Upper lobe of left lung (tissue), 6 donors: Measurements from ENCODE around the gene RPS10. TPM values are rescaled to one million over a fixed set of nuclear protein-coding genes. Genes with fewer than 3 reads are reported as not detected.
"Not testable (repeated sequence)": the region's sequence is repeated elsewhere in the genome, so short reads cannot be mapped to it uniquely, and the experiment has no call there.

Source experiments
- ATAC-seq, 2 donors: fragments of 200-7000 bp; cut with Tn5 transposase; one replicate each; pipeline ENCODE4 v1.9.1; 2022; ENCODE audit warnings: mild to moderate bottlenecking in 2 of 2, moderate library complexity in 2 of 2; ENCODE audit not compliant: low FRiP score in 2 of 2
- DNase-seq, 2 donors: peaks; one replicate each; pipeline ENCODE4 v3.0.0-alpha.2; 2019 to 2020
- H3K27ac ChIP-seq, 4 donors: fragments of 200-600 bp; sonication (generic); one replicate each; pipeline ENCODE4 v1.5.1; 2016 to 2019
- H3K27me3 ChIP-seq, 4 donors: fragments of 200-600 bp; sonication (generic); one replicate each; pipeline ENCODE4 v1.5.1; 2017 to 2019
- H3K36me3 ChIP-seq, 4 donors: fragments of 200-600 bp; sonication (generic); one replicate each; pipeline ENCODE4 v1.5.1; 2016 to 2019
- H3K4me1 ChIP-seq, 4 donors: fragments of 200-600 bp; sonication (generic); one replicate each; pipeline ENCODE4 v1.5.1; 2018 to 2019
- H3K4me3 ChIP-seq, 4 donors: fragments of 200-600 bp; sonication (generic); one replicate each; pipeline ENCODE4 v1.5.1; 2017 to 2019; ENCODE audit warnings: mild to moderate bottlenecking in 2 of 4, moderate library complexity in 1 of 4
- H3K9me3 ChIP-seq, 4 donors: fragments of 200-600 bp; sonication (generic); one replicate each; pipeline ENCODE4 v1.5.1; 2018 to 2019
- CTCF ChIP-seq, 6 experiments: fragments of 450-650 bp in 4 of 6; fragments of 200-600 bp in 2 of 6; sonication (generic) in 2 of 6; IDR thresholded peaks; one replicate each; pipeline ENCODE4 v1.5.1; 2016 to 2019; ENCODE audit warnings: antibody characterized with exemption in 6 of 6
- EP300 ChIP-seq, 4 donors: sonication (generic); formaldehyde crosslinking; IDR thresholded peaks; one replicate each; pipeline ENCODE4 v1.5.1; 2017; ENCODE audit warnings: antibody characterized with exemption in 4 of 4, control low read depth in 2 of 4
- POLR2A ChIP-seq, 4 donors: fragments of 450-650 bp; IDR thresholded peaks; one replicate each; pipeline ENCODE4 v1.5.1; 2016 to 2017; ENCODE audit warnings: antibody characterized with exemption in 4 of 4, mild to moderate bottlenecking in 2 of 4
- POLR2AphosphoS5 ChIP-seq, 2 donors: sonication (generic); formaldehyde crosslinking; IDR thresholded peaks; one replicate each; pipeline ENCODE4 v1.5.1; 2017; ENCODE audit warnings: antibody characterized with exemption in 2 of 2
- WGBS, 2 donors: methylation state at CpG; one replicate each; pipeline ENCODE4 v1.1.5; 2017 to 2018; 5-methylcytosine and 5-hydroxymethylcytosine counted together
- total RNA-seq, 6 donors: library from RNA; depleted of rRNA in 4 of 6; stranded (reverse); fragments of >200 nt in 4 of 6; gene quantifications; one replicate each; pipeline versions ENCODE4 v1.1.0 to v1.2.1, GENCODE V29; 2016 to 2021
- donor health status: DM: no; HTN: no; CAD: no; lungs with moderate emphysema.
- donor health status: DM: no; HTN: yes; CAD: no; lungs with severe emphysema.

RPS10 gene
- total RNA-seq, 6 donors from 2014 or later = 383 to 1,975 (median 1,074) TPM

- 76 to 81% methylated on average over 7 of the region's 7 CpGs for WGBS, 2 donors
- no peak for ATAC-seq
- H3K27ac ChIP-seq = no peak overlapping the region
- peaks cover 6 to 10% (median 8%) of the 10 kb centered on the region in 4 donors for H3K4me1 ChIP-seq
- H3K4me3 ChIP-seq = no peak overlapping the region
- TF ChIP-seq EP300 (IDR thresholded peaks at IDR 0.05) = no peak
- no peak for TF ChIP-seq CTCF (IDR thresholded peaks at IDR 0.05)
- no peak for TF ChIP-seq POLR2AphosphoS5 (IDR thresholded peaks at IDR 0.05)
- no peak for TF ChIP-seq POLR2A (IDR thresholded peaks at IDR 0.05)
- DNase-seq = no peak
- peaks cover 18 to 62% (median 55%) of the 10 kb centered on the region in 4 donors for H3K36me3 ChIP-seq
- no peaks in the 10 kb centered on the region for H3K9me3 ChIP-seq
- H3K27me3 ChIP-seq = no peaks in the 10 kb centered on the region
These were observed 8.9 kb downstream of the RPS10 start for GRCh38 chr6:34416877-34417371.

GRCh38 chr6:34414999-34415858 lies 10.6 kb downstream of the RPS10 start:
- Histone ChIP-seq H3K9me3 (no peaks in the 10 kb centered on the region), H3K27me3 (no peaks in the 10 kb centered on the region), H3K36me3 (peaks cover 13 to 45% (median 38%) of the 10 kb centered on the region in 4 donors), H3K27ac (peak overlapping the region; percentile 33 to 68 (median 62)), H3K4me1 (peaks cover 6 to 10% (median 8%) of the 10 kb centered on the region in 4 donors), H3K4me3 (no peak overlapping the region)
- ATAC-seq = peak; percentile 88 to 93
- DNase-seq = peak in 1 of 2 donors; percentile 69
- TF ChIP-seq POLR2AphosphoS5 (IDR thresholded peaks at IDR 0.05) (no peak), CTCF (IDR thresholded peaks at IDR 0.05) (peak; percentile 57 to 84 (median 74)), EP300 (IDR thresholded peaks at IDR 0.05) (no peak), POLR2A (IDR thresholded peaks at IDR 0.05) (no peak)
- WGBS, 2 donors = 46 to 51% methylated on average over 11 of the region's 11 CpGs

GRCh38 chr6:34412643-34413214 lies 13.1 kb downstream of the RPS10 start:
- Histone ChIP-seq H3K36me3 (peaks cover 7 to 20% (median 13%) of the 10 kb centered on the region in 4 donors), H3K9me3 (no peaks in the 10 kb centered on the region), H3K4me1 (peaks cover 6 to 10% (median 8%) of the 10 kb centered on the region in 4 donors), H3K27ac (no peak overlapping the region), H3K27me3 (no peaks in the 10 kb centered on the region), H3K4me3 (no peak overlapping the region)
- no peak for ATAC-seq
- TF ChIP-seq POLR2AphosphoS5 (IDR thresholded peaks at IDR 0.05) = no peak
- TF ChIP-seq POLR2A (IDR thresholded peaks at IDR 0.05) = no peak
- no peak for TF ChIP-seq EP300 (IDR thresholded peaks at IDR 0.05)
- TF ChIP-seq CTCF (IDR thresholded peaks at IDR 0.05) = no peak
- 94 to 95% methylated on average over 5 of the region's 5 CpGs for WGBS, 2 donors
- no peak for DNase-seq

GRCh38 chr6:34412016-34412415 lies 13.9 kb downstream of the RPS10 start:
- DNase-seq (no peak), ATAC-seq (no peak)
- 85 to 94% methylated on average over 5 of the region's 5 CpGs for WGBS, 2 donors
- H3K27me3 ChIP-seq = no peaks in the 10 kb centered on the region
- TF ChIP-seq POLR2AphosphoS5 (IDR thresholded peaks at IDR 0.05) (no peak), POLR2A (IDR thresholded peaks at IDR 0.05) (no peak), EP300 (IDR thresholded peaks at IDR 0.05) (no peak), CTCF (IDR thresholded peaks at IDR 0.05) (no peak)
- H3K36me3 ChIP-seq = peaks cover 0 to 13% (median 6%) of the 10 kb centered on the region in 4 donors
- no peak overlapping the region for H3K27ac ChIP-seq
- H3K4me1 ChIP-seq = peaks cover 6 to 10% (median 8%) of the 10 kb centered on the region in 4 donors
- no peaks in the 10 kb centered on the region for H3K9me3 ChIP-seq
- H3K4me3 ChIP-seq = no peak overlapping the region

- not testable (repeated sequence) for H3K4me3 ChIP-seq, H3K4me1 ChIP-seq, H3K9me3 ChIP-seq, DNase-seq, H3K27ac ChIP-seq, H3K27me3 ChIP-seq, ATAC-seq, H3K36me3 ChIP-seq
- WGBS, 2 donors = 93 to 100% methylated on average over 1 of the region's 1 CpG
These were observed 18.0 kb downstream of the RPS10 start for GRCh38 chr6:34407915-34408314.
